Fibroblast of skin of left quadriceps (primary cell): ENCODE data around the gene KCTD16.

Source experiments
- DNase-seq, 2 experiments: peaks; one replicate each; pipeline ENCODE4 v3.0.0-alpha.2; 2013; ENCODE audit warnings: low read depth in 2 of 2

The KCTD16 gene

GRCh38 chr5:144207875-144208444, 37.3 kb downstream of the KCTD16 start:
- no peak for DNase-seq

- DNase-seq: no peak
Measured at GRCh38 chr5:144209361-144209760, 38.7 kb downstream of the KCTD16 start.

- no peak for DNase-seq
Measured at GRCh38 chr5:144210655-144211054, 40.0 kb downstream of the KCTD16 start.

- no peak for DNase-seq
Measured at GRCh38 chr5:144219869-144220268, 49.2 kb downstream of the KCTD16 start.

GRCh38 chr5:144227363-144227999, 56.8 kb downstream of the KCTD16 start:
- no peak for DNase-seq

GRCh38 chr5:144230806-144231205, 60.1 kb downstream of the KCTD16 start:
- no peak for DNase-seq

- no peak for DNase-seq
Measured at GRCh38 chr5:144232285-144232684, 61.6 kb downstream of the KCTD16 start.

- DNase-seq: no peak
Measured at GRCh38 chr5:144236499-144236898, 65.8 kb downstream of the KCTD16 start.

- no peak for DNase-seq
Measured at GRCh38 chr5:144237851-144238250, 67.2 kb downstream of the KCTD16 start.

GRCh38 chr5:144247131-144247530, 76.5 kb downstream of the KCTD16 start:
- no peak for DNase-seq

- DNase-seq: no peak
Measured at GRCh38 chr5:144248015-144248414, 77.3 kb downstream of the KCTD16 start.

- DNase-seq: no peak
Measured at GRCh38 chr5:144249755-144250464, 79.2 kb downstream of the KCTD16 start.

GRCh38 chr5:144254552-144254951, 83.9 kb downstream of the KCTD16 start:
- no peak for DNase-seq

- DNase-seq: no peak
Measured at GRCh38 chr5:144260121-144260520, 89.4 kb downstream of the KCTD16 start.

- no peak for DNase-seq
Measured at GRCh38 chr5:144265643-144266247, 95.1 kb downstream of the KCTD16 start.

- DNase-seq: no peak
Measured at GRCh38 chr5:144267961-144268513, 97.4 kb downstream of the KCTD16 start.

- DNase-seq: no peak
Measured at GRCh38 chr5:144273232-144274027, 102.8 kb downstream of the KCTD16 start.

- no peak for DNase-seq
Measured at GRCh38 chr5:144275329-144275728, 104.7 kb downstream of the KCTD16 start.

GRCh38 chr5:144276034-144276822, 105.6 kb downstream of the KCTD16 start:
- no peak for DNase-seq

- no peak for DNase-seq
Measured at GRCh38 chr5:144281784-144282183, 111.1 kb downstream of the KCTD16 start.

GRCh38 chr5:144284036-144284435, 113.4 kb downstream of the KCTD16 start:
- no peak for DNase-seq
